Lung (tissue), 13 donors: ENCODE results near the gene BAZ1A. TPM values are rescaled to one million over a fixed set of nuclear protein-coding genes. Genes with fewer than 3 reads are reported as not detected.

Experiments used
- ATAC-seq: fragments of 200-7000 bp; cut with Tn5 transposase; one replicate; pipeline ENCODE4 v1.9.1; 2020; ENCODE audit warnings: moderate number of reproducible peaks; ENCODE audit not compliant: insufficient read depth, low FRiP score
- DNase-seq, 3 donors: peaks; one replicate each; pipeline ENCODE4 v3.0.0-alpha.2; 2013 to 2017
- H3K27ac ChIP-seq, 2 donors: one replicate each; pipeline ENCODE4 v1.5.1; 2013; ENCODE audit warnings: mild to moderate bottlenecking in 2 of 2, moderate library complexity in 2 of 2, control low read depth in 1 of 2, inconsistent platforms in 1 of 2, low read depth in 1 of 2, low read length in 1 of 2
- H3K27me3 ChIP-seq, 3 donors: one replicate each; pipeline ENCODE4 v1.5.1; 2013; ENCODE audit warnings: low read length in 2 of 3; ENCODE audit not compliant: control insufficient read depth in 3 of 3, insufficient read depth in 3 of 3
- H3K36me3 ChIP-seq, 4 donors: one replicate each; pipeline ENCODE4 v1.5.1; 2013; ENCODE audit warnings: low read length in 4 of 4, mild to moderate bottlenecking in 1 of 4, moderate library complexity in 1 of 4; ENCODE audit not compliant: control insufficient read depth in 4 of 4, insufficient read depth in 4 of 4
- H3K4me1 ChIP-seq, 5 donors: one replicate each; pipeline ENCODE4 v1.5.1; 2013; ENCODE audit warnings: low read length in 5 of 5, mild to moderate bottlenecking in 2 of 5, moderate library complexity in 1 of 5; ENCODE audit not compliant: control insufficient read depth in 5 of 5, insufficient read depth in 5 of 5
- H3K4me3 ChIP-seq: one replicate; pipeline ENCODE4 v1.5.1; 2013; ENCODE audit warnings: mild to moderate bottlenecking, control low read depth, moderate library complexity
- H3K9ac ChIP-seq, 2 donors: one replicate each; pipeline ENCODE4 v1.5.1; 2013; ENCODE audit warnings: low read length in 2 of 2, control low read depth in 1 of 2; ENCODE audit not compliant: insufficient read depth in 1 of 2
- H3K9me3 ChIP-seq, 4 donors: one replicate each; pipeline ENCODE4 v1.5.1; 2013; ENCODE audit warnings: low read length in 3 of 4, mild to moderate bottlenecking in 1 of 4, moderate library complexity in 1 of 4; ENCODE audit not compliant: control insufficient read depth in 4 of 4, insufficient read depth in 3 of 4
- WGBS, 2 donors: extraction: QIAGEN DNeasy Blood & Tissue Kit; methylation state at CpG; one replicate each; pipeline ENCODE4 v1.1.7; 2013; 5-methylcytosine and 5-hydroxymethylcytosine counted together
- polyA plus RNA-seq, 2 donors: library from polyadenylated mRNA; stranded (reverse); fragments of 200-250 nt; gene quantifications; one replicate each; pipeline ENCODE4 v1.2.1, GENCODE V29; 2013
- small RNA-seq: library from RNA; depleted of rRNA; stranded (forward); fragments of <200 nt; gene quantifications from one replicate; pipeline ENCODE3, GENCODE V24; 2014; ENCODE audit warnings: low replicate concordance
- total RNA-seq, 2 donors: library from RNA; depleted of rRNA in 1 of 2; stranded (reverse); fragments of >200 nt in 1 of 2; gene quantifications; one replicate each; pipeline ENCODE4 v1.2.1, GENCODE V29; 2014 to 2021
- TF ChIP-seq, protein P1 (sequence below): IDR thresholded peaks from 2 replicates; pipeline ENCODE4 v1.5.1; 2012; ENCODE audit warnings: mild to moderate bottlenecking; ENCODE audit errors: control extremely low read depth, extremely low read depth
- donor health status: control.
- donor health status: control.
- donor health status: Bipolar disorder and iron deficiency.
- donor health status: healthy.
- donor health status: DM: yes; HTN: yes; CAD: no.

The BAZ1A gene
- total and polyA plus RNA-seq, 4 donors, result 17.2 to 52.4 (median 32.1) TPM

DNA sequence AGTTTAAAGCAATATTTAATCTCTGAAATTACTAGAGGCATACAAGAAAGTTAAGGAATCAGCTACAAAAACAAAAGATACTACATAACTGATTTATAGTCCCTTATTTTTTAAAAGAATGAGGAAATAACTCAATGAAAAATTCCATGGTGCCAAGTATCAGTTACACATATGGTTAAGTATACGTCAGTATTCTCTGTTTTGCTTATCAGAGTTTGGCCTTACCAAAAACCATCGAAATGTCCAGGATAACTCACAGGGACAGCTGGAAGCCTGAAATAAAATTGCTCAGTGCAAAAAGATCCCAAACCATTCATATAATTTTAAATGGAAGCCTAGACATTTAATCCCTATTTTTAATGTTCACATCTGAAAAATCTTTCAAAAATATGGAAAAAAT lies 164.4 kb downstream of the BAZ1A start:
- H3K36me3 ChIP-seq, result peaks cover 2 to 15% (median 8%) of the 10 kb centered on the region in 4 donors
- H3K27ac ChIP-seq, result peak overlapping the region in 1 of 2 donors; percentile 70
- ATAC-seq (no peak), DNase-seq (no peak)
- H3K27me3 ChIP-seq, result no peaks in the 10 kb centered on the region
- TF ChIP-seq, protein P1, sequence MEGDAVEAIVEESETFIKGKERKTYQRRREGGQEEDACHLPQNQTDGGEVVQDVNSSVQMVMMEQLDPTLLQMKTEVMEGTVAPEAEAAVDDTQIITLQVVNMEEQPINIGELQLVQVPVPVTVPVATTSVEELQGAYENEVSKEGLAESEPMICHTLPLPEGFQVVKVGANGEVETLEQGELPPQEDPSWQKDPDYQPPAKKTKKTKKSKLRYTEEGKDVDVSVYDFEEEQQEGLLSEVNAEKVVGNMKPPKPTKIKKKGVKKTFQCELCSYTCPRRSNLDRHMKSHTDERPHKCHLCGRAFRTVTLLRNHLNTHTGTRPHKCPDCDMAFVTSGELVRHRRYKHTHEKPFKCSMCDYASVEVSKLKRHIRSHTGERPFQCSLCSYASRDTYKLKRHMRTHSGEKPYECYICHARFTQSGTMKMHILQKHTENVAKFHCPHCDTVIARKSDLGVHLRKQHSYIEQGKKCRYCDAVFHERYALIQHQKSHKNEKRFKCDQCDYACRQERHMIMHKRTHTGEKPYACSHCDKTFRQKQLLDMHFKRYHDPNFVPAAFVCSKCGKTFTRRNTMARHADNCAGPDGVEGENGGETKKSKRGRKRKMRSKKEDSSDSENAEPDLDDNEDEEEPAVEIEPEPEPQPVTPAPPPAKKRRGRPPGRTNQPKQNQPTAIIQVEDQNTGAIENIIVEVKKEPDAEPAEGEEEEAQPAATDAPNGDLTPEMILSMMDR, result no peak
- H3K9me3 ChIP-seq, result no peaks in the 10 kb centered on the region
- H3K9ac ChIP-seq, result no peak overlapping the region
- no peak overlapping the region for H3K4me3 ChIP-seq
- peaks cover 0 to 24% (median 7%) of the 10 kb centered on the region in 5 donors for H3K4me1 ChIP-seq
- 63 to 85% methylated on average over 2 of the region's 2 CpGs for WGBS, 2 donors

DNA sequence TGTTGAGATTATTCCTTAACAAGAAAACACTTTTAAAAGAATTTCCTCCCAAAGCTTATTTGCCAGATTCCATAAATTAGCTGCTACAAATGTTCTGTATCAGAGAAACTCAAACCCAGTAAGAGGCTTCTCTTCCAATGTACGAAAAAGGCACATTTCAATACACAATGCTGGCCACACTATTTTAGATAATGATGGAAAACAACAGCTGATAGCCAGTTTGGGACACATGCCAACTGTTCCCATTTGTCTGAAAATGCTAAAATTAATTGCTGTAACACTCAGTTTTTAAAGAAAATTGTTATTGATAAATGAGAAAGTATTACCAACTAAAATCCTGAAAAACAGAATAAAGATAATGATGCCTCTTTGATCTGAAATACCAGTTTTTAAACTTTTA lies 165.2 kb downstream of the BAZ1A start:
- TF ChIP-seq, protein P1, result no peak
- ATAC-seq (no peak), DNase-seq (peak in 2 of 3 donors; percentile 40 to 44)

DNA sequence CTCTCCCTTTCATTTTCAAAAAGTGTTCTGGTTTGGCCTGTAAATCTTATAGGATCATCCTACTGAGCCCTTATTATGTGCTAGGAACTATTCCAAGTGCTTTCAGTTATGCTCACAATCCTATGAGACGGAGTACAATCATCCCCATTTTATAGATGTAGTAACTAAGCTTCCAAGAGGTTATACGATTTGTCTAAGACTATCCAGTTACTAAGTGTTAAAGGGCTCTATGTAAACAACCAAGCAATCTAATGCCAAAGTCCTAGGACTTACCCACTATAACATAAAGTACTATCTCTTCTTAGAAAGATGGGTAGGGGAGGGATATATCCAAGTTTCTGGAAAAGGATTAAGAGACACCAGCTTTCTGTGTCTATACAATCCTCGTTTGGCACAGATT lies 167.4 kb downstream of the BAZ1A start:
- Histone ChIP-seq H3K9me3 (no peaks in the 10 kb centered on the region), H3K4me1 (peaks cover 0 to 13% (median 3%) of the 10 kb centered on the region in 5 donors), H3K36me3 (peaks cover 2 to 12% (median 8%) of the 10 kb centered on the region in 4 donors), H3K9ac (no peak overlapping the region), H3K27ac (no peak overlapping the region), H3K27me3 (no peaks in the 10 kb centered on the region), H3K4me3 (no peak overlapping the region)
- WGBS, 2 donors, result 92 to 94% methylated on average over 3 of the region's 3 CpGs
- no peak for DNase-seq
- TF ChIP-seq, protein P1, result no peak
- ATAC-seq, result no peak

More for the DNA sequence above, 165.2 kb downstream of the BAZ1A start:
- Histone ChIP-seq H3K36me3 (peaks cover 2 to 15% (median 8%) of the 10 kb centered on the region in 4 donors), H3K9me3 (no peaks in the 10 kb centered on the region), H3K9ac (no peak overlapping the region), H3K27me3 (no peaks in the 10 kb centered on the region), H3K4me1 (peaks cover 0 to 22% (median 7%) of the 10 kb centered on the region in 5 donors), H3K27ac (peak overlapping the region in 1 of 2 donors; percentile 33), H3K4me3 (no peak overlapping the region)
- 65 to 90% methylated on average over 1 of the region's 1 CpG for WGBS, 2 donors

Small RNA genes within 50 kb of the gene (small RNA-seq; reads per million reads assigned to genes)
- gene AL121603.1, result not detected
- gene RNU7-41P, result not detected

Other genes starting within 250 kb of the BAZ1A start
- gene SNX6, start 245.2 kb downstream of the BAZ1A start, total RNA-seq, result 10 to 100 TPM; 50.6 to 79.4 TPM
- 10 to 100 TPM; 14.7 to 53.3 TPM for gene SNX6, start 245.2 kb downstream of the BAZ1A start, polyA plus RNA-seq
- 10 to 100 TPM; 39.5 to 77.8 TPM for gene CFL2, start 160.8 kb downstream of the BAZ1A start, total RNA-seq
- 10 to 100 TPM; 17.1 to 28.0 TPM for gene CFL2, start 160.8 kb downstream of the BAZ1A start, polyA plus RNA-seq
- 10 to 100 TPM; 42.7 to 92.8 TPM for gene SRP54, start 107.6 kb upstream of the BAZ1A start, total RNA-seq
- 10 to 100 TPM; 24.5 to 46.8 TPM for gene SRP54, start 107.6 kb upstream of the BAZ1A start, polyA plus RNA-seq
- gene FAM177A1, start 170.9 kb upstream of the BAZ1A start, total RNA-seq, result 10 to 100 TPM; 75.7 to 86.3 TPM
- gene FAM177A1, start 170.9 kb upstream of the BAZ1A start, polyA plus RNA-seq, result 100 to 1,000 TPM in 1 of 2 donors, 10 to 100 TPM in 1; 62.3 to 153 TPM
- 10 to 100 TPM; 23.7 to 42.1 TPM for gene PPP2R3C, start 246.6 kb upstream of the BAZ1A start, total RNA-seq
- gene PPP2R3C, start 246.6 kb upstream of the BAZ1A start, polyA plus RNA-seq, result 10 to 100 TPM; 19.6 to 31.0 TPM
- 10 to 100 TPM; 28.9 to 29.5 TPM for gene PRORP, start 247.2 kb upstream of the BAZ1A start, total RNA-seq
- gene PRORP, start 247.2 kb upstream of the BAZ1A start, polyA plus RNA-seq, result 10 to 100 TPM; 22.6 to 23.0 TPM